Prostate gland (tissue), 2 donors: Measurements from ENCODE around the gene TH.

ENCODE experiments used
- POLR2A ChIP-seq: fragments of 450-650 bp; IDR thresholded peaks from one replicate; pipeline ENCODE4 v1.6.1; 2016; ENCODE audit warnings: antibody characterized with exemption, mild to moderate bottlenecking
- TF ChIP-seq, protein P1 (sequence below), 4 experiments: fragments of 200-600 bp in 2 of 4; fragments of 450-650 bp in 2 of 4; sonication (generic) in 2 of 4; IDR thresholded peaks; 1 replicate in 3 of 4; 2 replicates in 1 of 4; pipeline ENCODE4 v1.5.1; 2016 to 2019; ENCODE audit warnings: antibody characterized with exemption in 4 of 4, mild to moderate bottlenecking in 2 of 4, moderate library complexity in 2 of 4

GRCh38 chr11:2164081-2164480 lies 7.5 kb downstream of the TH start:
- TF ChIP-seq, protein P1, sequence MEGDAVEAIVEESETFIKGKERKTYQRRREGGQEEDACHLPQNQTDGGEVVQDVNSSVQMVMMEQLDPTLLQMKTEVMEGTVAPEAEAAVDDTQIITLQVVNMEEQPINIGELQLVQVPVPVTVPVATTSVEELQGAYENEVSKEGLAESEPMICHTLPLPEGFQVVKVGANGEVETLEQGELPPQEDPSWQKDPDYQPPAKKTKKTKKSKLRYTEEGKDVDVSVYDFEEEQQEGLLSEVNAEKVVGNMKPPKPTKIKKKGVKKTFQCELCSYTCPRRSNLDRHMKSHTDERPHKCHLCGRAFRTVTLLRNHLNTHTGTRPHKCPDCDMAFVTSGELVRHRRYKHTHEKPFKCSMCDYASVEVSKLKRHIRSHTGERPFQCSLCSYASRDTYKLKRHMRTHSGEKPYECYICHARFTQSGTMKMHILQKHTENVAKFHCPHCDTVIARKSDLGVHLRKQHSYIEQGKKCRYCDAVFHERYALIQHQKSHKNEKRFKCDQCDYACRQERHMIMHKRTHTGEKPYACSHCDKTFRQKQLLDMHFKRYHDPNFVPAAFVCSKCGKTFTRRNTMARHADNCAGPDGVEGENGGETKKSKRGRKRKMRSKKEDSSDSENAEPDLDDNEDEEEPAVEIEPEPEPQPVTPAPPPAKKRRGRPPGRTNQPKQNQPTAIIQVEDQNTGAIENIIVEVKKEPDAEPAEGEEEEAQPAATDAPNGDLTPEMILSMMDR (IDR thresholded peaks at IDR 0.05), result no peak
- no peak for TF ChIP-seq POLR2A
